Activated CD4-positive, alpha-beta T cell treated with anti-CD3 and anti-CD28 coated beads, Interleukin-2, amount 50 U/mL, for 16 hours (primary cell): ENCODE results near the gene NUP62.
A peak's percentile ranks its signal among the peaks of the same experiment; 100 is the strongest.

Experiments used
- DNase-seq: peaks from one replicate; pipeline ENCODE4 v3.0.0-alpha.2; 2020

NUP62 gene

GRCh38 chr19:49924004-49924880, 5.1 kb downstream of the NUP62 start:
- no peak for DNase-seq

DNA sequence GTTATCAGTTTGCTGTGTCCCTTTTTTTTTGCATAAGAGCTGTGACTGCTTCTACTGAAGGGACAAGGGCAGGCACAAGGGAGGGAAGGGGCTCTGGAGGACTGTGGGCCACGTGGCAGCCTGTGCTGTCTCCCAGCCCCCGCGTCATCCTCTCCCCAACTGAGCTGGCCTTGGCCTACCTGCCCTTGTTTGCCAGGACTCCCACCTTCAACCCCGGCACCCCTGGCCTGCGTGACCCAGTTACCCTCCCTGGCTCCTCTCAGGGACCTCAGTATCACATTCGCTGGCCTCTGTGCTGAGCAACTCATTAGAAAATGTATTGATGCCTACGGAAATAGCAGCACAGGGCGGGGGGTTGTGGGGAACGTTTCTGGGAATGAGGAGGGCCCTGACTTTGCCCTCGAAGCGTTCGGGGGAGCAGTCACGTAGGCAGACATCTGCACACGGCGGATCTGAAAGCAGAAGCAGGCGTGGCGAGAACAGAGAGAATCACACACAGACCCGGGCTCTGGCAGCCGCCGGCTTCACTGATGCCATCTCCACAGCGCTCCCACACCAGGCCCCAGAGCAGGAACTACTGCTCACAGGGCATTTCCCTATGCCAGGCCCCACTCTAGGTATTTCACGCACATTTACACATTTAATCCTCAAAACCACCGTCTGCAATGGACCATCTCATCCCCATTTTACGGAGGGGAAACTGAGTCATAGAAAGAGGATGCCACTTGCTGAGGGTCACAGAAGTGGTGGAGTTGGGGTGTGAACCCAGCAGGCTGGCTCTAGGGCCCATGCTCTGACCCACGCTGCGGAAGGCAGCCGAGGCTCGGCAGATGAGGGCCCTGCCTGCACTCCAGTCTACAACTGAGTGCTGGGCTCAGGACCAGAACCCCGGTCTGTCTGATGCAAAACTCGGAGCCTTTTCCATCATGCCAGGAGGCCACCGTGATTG, 6.0 kb downstream of the NUP62 start:
- no peak for DNase-seq

- DNase-seq = peak; percentile 20
These were observed 7.2 kb downstream of the NUP62 start for GRCh38 chr19:49921871-49922795.

GRCh38 chr19:49920624-49921363, 8.5 kb downstream of the NUP62 start:
- DNase-seq = no peak

DNA sequence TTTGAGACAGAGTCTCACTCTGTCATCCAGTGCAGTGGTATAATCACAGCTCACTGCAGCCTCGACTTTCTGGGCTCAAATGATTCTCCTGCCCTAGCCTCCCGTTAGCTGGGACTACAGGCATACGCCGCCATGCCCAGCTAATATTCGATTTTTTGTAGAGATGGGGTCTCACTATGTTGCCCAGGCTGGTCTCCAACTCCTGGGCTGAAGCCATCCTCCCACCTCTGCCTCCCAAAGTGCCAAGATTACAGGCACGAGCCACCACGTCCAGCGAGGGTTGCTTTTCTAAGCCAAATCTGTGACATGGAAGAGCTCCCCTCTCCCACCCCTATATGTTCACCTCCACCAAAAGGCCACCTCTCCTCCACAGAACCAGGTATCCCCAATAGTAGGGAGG, 11.2 kb downstream of the NUP62 start:
- no peak for DNase-seq

- DNase-seq = no peak
These were observed 12.2 kb downstream of the NUP62 start for GRCh38 chr19:49916839-49917733.

DNA sequence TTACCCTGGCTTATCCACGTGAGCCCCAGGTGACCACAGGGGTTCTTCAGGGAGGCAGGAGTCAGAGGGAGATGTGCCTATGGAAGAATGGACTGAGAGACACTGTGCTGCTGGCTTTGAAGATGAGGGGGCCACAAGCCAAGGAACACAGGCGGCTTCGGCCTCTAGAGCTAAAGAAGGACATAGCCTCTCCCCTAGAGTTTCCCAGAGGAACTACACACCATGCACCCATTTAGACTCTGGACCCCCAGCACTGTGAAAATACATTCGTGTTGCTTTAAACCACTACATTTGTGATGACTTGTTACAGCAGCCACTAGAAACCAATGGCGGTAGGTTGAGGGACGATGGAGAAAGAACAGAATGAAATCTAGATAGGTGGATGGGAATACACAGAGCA, 14.0 kb downstream of the NUP62 start:
- DNase-seq = no peak

- no peak for DNase-seq
These were observed 15.6 kb downstream of the NUP62 start for GRCh38 chr19:49913720-49914119.

GRCh38 chr19:49912965-49913685, 16.2 kb downstream of the NUP62 start:
- DNase-seq = no peak

DNA sequence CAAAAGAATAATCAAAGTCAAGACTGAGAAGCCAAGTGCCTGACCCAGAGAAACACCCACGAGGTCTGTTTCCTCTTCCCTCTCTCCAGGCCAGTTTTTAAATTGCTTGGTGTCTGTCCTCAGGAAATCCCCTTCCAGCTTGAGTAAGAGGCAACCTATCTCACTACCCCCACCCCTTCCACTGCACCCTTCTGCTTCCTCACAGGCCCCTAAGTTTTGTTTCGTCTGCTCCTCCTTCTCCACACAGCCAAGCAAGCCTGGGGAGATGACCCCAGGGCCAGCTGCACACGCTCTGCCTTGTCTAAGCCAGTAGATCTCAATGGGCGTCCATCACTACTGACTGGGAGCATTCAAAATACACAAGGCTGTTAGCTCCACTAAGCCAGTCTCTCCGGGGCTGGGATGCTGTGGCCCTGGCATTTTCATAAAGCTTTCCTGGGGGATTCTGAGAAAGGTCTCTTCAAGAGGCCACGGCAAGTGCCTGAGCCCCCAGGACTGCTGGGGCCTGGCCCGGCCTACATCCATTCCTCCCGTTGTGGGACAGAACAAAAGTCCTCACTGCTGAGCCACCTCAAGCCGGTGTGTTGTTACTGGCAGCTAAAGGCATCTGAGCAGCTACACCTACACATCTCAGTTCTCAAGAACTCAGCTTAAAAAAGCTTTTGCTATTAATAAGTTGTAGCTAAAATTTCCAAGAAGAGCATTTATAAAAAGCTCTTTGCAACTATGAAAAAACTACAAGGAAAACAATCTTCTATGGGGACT, 17.7 kb downstream of the NUP62 start:
- DNase-seq = peak; percentile 58

GRCh38 chr19:49910179-49910578, 19.1 kb downstream of the NUP62 start:
- DNase-seq = no peak

GRCh38 chr19:49908480-49909420, 20.6 kb downstream of the NUP62 start:
- no peak for DNase-seq

DNA sequence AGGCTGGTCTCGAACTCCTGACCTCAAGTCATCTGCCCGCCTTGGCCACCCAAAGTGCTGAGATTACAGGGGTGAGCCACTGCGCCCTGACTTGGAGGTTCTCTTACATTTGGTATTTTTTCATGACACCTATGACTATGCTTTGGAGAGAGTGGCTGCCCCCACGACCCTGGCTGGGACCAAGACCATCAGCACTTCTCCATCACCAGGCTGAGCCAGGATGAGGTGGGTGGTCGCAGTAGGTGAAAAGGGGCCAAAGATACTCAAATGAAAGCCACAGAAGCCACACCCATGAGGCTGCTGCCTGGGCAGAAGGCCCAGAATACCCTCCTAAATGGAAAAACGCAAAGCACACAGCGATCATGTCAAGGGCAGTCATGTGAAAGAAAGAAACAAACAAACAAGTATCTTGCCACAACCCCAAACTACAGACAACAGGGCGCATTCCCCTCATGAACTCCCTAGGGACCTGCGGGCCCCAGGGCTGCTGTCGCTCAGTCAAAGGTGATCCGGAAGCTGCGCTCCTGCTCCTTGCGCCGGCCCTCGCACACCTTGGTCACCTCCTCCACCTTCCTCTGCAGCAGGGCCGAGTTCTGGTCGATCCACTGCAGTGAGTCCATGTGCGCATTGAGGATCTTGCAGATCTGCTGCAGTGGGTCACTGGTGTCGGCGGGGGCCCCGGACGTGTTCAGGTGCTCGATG, 21.4 kb downstream of the NUP62 start:
- DNase-seq = no peak

- DNase-seq = no peak
These were observed 22.3 kb downstream of the NUP62 start for GRCh38 chr19:49906879-49907564.

DNA sequence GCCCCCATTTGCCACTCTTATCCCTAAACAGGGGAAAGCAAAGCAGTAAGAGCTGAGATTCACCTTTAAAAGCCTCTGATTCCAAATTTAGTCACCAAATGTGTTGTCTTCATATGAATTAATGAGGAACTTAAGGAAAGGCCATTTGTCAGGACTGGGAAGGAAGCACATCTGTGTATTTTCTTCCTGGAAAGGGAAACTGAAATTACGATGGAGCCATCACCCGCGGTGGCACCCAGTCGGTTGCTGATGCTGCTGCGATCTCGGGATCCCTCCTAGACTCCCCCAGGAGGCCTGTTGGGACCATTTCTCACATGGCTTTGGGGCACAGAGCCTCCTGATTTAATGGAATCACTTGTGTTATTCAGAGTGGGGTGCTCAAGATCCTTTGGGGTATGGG, 25.2 kb downstream of the NUP62 start:
- DNase-seq = no peak

DNA sequence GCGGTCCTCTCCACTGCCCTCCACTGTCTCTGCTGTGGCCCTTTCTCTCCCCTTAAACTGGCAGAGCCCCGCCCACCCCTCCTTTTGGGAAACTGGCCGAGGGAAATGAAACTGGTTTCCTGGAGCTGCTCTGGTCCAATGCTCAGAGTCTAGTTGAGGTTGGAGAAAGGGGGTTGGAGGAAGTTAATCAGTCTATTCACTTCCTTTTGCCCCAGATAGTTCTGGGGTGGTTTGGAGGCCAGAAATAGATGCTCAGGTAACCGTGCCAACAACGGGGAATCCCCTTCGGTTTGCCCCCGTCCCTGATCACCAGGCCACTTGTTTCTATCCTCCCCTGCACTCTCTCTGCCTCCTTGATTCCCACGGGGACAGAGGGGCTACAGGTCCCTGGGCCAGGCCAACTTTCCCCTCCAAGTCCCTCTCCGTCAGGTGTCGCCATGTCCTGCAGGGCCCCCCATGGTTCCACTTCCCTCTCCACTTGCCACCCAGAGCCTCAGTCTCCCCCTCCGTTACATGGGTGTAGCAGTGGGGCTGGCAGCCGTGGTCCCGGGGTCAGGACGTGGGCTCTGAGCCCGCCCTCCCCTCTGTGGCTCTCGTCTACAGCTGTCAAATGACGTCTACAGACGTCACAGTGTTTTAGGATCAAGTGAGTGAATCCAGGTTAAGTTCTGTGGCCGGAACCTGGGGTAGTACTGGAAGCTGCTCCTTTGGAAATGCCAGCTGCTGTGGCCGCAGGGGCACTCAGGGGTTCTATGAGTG, 32.3 kb downstream of the NUP62 start, which contains the start of gene IL4I1:
TSS of gene IL4I1 (minus strand) at position 25 of the 759 bp plus-strand sequence. CDS start 727 bp downstream, outside the sequence.
- DNase-seq = peak; percentile 81
